ENCODE results near the gene STXBP6. TPM values are rescaled to one million over a fixed set of nuclear protein-coding genes. Genes with fewer than 3 reads are reported as not detected.
A peak's percentile ranks its signal among the peaks of the same experiment; 100 is the strongest.

STXBP6 gene
- total and polyA plus RNA-seq, 2 of the 13 experiments (the other 11 are each of a cell fraction or from before 2014, with no cell fraction given), result 35.3 to 42.8 TPM

DNA sequence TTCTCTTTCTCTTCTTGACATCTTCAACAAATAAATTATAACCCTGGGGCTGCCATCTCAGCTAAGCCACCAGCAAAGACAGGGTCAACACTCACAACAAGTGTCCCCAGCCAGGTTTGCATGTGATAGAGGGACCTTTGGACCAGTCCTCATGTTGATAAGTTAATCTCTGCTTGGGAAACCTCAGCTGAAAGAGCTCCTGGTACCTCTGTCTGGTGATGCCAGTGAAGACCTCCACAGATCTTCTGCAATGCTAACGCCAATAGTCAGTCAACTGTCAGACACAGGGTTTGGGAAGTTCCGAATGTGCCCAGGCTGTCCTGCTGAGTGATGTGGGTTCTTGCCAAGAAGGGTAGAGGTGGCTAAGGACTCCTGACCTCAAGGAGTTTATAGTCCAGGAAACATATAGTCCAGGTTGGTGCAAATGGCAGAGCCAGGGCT is 236.1 kb downstream of the STXBP6 start (continued):
- no peak for TF ChIP-seq AGO1 (IDR thresholded peaks at IDR 0.05; ENCODE audit: low read depth, low read length, poor library complexity, severe bottlenecking)
- TF ChIP-seq TAF15 (IDR thresholded peaks at IDR 0.05; ENCODE audit: low read depth, low read length, poor library complexity, severe bottlenecking), result no peak
- no peak for TF ChIP-seq ZNF768 (CRISPR knock-in tag; IDR thresholded peaks at IDR 0.05)
- no peak for TF ChIP-seq ZNF776 (CRISPR knock-in tag; IDR thresholded peaks at IDR 0.05)
- TF ChIP-seq, protein P1, sequence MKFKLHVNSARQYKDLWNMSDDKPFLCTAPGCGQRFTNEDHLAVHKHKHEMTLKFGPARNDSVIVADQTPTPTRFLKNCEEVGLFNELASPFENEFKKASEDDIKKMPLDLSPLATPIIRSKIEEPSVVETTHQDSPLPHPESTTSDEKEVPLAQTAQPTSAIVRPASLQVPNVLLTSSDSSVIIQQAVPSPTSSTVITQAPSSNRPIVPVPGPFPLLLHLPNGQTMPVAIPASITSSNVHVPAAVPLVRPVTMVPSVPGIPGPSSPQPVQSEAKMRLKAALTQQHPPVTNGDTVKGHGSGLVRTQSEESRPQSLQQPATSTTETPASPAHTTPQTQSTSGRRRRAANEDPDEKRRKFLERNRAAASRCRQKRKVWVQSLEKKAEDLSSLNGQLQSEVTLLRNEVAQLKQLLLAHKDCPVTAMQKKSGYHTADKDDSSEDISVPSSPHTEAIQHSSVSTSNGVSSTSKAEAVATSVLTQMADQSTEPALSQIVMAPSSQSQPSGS (CRISPR knock-in tag; IDR thresholded peaks at IDR 0.05), result no peak
- no peak for TF ChIP-seq POLR2A (IDR thresholded peaks at IDR 0.05; ENCODE audit: insufficient read depth in 1 of 2, low read depth in 2 of 2, low read length in 2 of 2)
- TF ChIP-seq SP4 (CRISPR knock-in tag; IDR thresholded peaks at IDR 0.05), result no peak
- TF ChIP-seq SIN3A (IDR thresholded peaks at IDR 0.05; ENCODE audit: borderline replicate concordance, low read depth, low read length), result no peak
- TF ChIP-seq ZNF33B (CRISPR knock-in tag; IDR thresholded peaks at IDR 0.05), result no peak
- TF ChIP-seq ZNF510 (CRISPR knock-in tag; IDR thresholded peaks at IDR 0.05; ENCODE audit: low read depth), result no peak
- peak; percentile 34 for TF ChIP-seq SAP130 (CRISPR knock-in tag; IDR thresholded peaks at IDR 0.05; ENCODE audit: low read depth)
- TF ChIP-seq NCOR1 (IDR thresholded peaks at IDR 0.05; ENCODE audit: borderline replicate concordance, low read length), result peak; percentile 46; the same call in 1 of the 2 replicates
- TF ChIP-seq ZNF251 (CRISPR knock-in tag; IDR thresholded peaks at IDR 0.05), result peak; percentile 71; the same call in 1 of the 2 replicates
- TF ChIP-seq HNF4A (CRISPR knock-in tag; IDR thresholded peaks at IDR 0.05), result peak; percentile 95
- TF ChIP-seq NRL (CRISPR knock-in tag; IDR thresholded peaks at IDR 0.05; ENCODE audit: borderline replicate concordance), result no peak
- TF ChIP-seq, protein P2, sequence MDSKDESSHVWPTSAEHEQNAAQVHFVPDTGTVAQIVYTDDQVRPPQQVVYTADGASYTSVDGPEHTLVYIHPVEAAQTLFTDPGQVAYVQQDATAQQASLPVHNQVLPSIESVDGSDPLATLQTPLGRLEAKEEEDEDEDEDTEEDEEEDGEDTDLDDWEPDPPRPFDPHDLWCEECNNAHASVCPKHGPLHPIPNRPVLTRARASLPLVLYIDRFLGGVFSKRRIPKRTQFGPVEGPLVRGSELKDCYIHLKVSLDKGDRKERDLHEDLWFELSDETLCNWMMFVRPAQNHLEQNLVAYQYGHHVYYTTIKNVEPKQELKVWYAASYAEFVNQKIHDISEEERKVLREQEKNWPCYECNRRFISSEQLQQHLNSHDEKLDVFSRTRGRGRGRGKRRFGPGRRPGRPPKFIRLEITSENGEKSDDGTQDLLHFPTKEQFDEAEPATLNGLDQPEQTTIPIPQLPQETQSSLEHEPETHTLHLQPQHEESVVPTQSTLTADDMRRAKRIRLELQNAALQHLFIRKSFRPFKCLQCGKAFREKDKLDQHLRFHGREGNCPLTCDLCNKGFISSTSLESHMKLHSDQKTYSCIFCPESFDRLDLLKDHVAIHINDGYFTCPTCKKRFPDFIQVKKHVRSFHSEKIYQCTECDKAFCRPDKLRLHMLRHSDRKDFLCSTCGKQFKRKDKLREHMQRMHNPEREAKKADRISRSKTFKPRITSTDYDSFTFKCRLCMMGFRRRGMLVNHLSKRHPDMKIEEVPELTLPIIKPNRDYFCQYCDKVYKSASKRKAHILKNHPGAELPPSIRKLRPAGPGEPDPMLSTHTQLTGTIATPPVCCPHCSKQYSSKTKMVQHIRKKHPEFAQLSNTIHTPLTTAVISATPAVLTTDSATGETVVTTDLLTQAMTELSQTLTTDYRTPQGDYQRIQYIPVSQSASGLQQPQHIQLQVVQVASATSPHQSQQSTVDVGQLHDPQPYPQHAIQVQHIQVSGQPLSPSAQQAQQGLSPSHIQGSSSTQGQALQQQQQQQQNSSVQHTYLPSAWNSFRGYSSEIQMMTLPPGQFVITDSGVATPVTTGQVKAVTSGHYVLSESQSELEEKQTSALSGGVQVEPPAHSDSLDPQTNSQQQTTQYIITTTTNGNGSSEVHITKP (CRISPR knock-in tag; IDR thresholded peaks at IDR 0.05; ENCODE audit: low read depth), result no peak
- no peak for TF ChIP-seq JUN (CRISPR knock-in tag; IDR thresholded peaks at IDR 0.05)
- no peak for TF ChIP-seq FIP1L1 (IDR thresholded peaks at IDR 0.05; ENCODE audit: borderline replicate concordance, insufficient read depth, low read depth, low read length)
- no peak for TF ChIP-seq KMT2B (CRISPR knock-in tag; IDR thresholded peaks at IDR 0.05)
- 0 out of 2 replicates have a peak, but pooled peaks have one; percentile 52 for TF ChIP-seq MIXL1 (CRISPR knock-in tag; IDR thresholded peaks at IDR 0.05)
- TF ChIP-seq, protein P3, sequence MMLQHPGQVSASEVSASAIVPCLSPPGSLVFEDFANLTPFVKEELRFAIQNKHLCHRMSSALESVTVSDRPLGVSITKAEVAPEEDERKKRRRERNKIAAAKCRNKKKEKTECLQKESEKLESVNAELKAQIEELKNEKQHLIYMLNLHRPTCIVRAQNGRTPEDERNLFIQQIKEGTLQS (CRISPR knock-in tag; IDR thresholded peaks at IDR 0.05), result no peak
- TF ChIP-seq RBM22 (optimal IDR thresholded peaks at IDR 0.05; ENCODE audit: low read length), result no peak
- TF ChIP-seq KDM5B (CRISPR knock-in tag; IDR thresholded peaks at IDR 0.05; ENCODE audit: borderline replicate concordance), result no peak
- TF ChIP-seq EP300 (IDR thresholded peaks at IDR 0.05; ENCODE audit: low read depth in 2 of 2, low read length in 2 of 2), result peak in 1 of 2 experiments; percentile 58; a peak in 1 of 4 replicates
- no peak for TF ChIP-seq EP300 (CRISPR knock-in tag; IDR thresholded peaks at IDR 0.05; ENCODE audit: borderline replicate concordance)
- no peak for TF ChIP-seq SOX13 (IDR thresholded peaks at IDR 0.05)
- peak in 1 of 2 experiments; percentile 60; a peak in 2 of 4 replicates for TF ChIP-seq SOX13 (CRISPR knock-in tag; conservative IDR thresholded peaks at IDR 0.05 in 1 of 2, IDR thresholded peaks at IDR 0.05 in 1 of 2)
- no peak for TF ChIP-seq ATF7-NPFF (CRISPR knock-in tag; IDR thresholded peaks at IDR 0.05; ENCODE audit: low read depth)

Data from HepG2 (cell line).